Heart right ventricle (tissue), 16 donors: ENCODE results near the gene PABPC1L. TPM values are rescaled to one million over a fixed set of nuclear protein-coding genes. Genes with fewer than 3 reads are reported as not detected.
A peak's percentile ranks its signal among the peaks of the same experiment; 100 is the strongest.

ENCODE experiments used
- ATAC-seq, 8 donors: fragments of 200-7000 bp; cut with Tn5 transposase; one replicate each; pipeline ENCODE4 v1.9.1; 2020; ENCODE audit warnings: mild to moderate bottlenecking in 8 of 8, moderate library complexity in 8 of 8, moderate number of reproducible peaks in 1 of 8
- DNase-seq, 2 donors: peaks; one replicate each; pipeline ENCODE4 v3.0.0-alpha.2; 2020
- H3K27ac ChIP-seq, 10 donors: fragments of 200-600 bp; sonication (generic) in 2 of 10; one replicate each; pipeline versions ENCODE4 v1.5.0 to v1.8.0; 2020 to 2022; ENCODE audit warnings: mild to moderate bottlenecking in 3 of 10
- H3K27me3 ChIP-seq, 7 donors: fragments of 200-600 bp; one replicate each; pipeline ENCODE4 v1.8.0; 2021 to 2022; ENCODE audit warnings: mild to moderate bottlenecking in 2 of 7
- H3K36me3 ChIP-seq, 9 donors: fragments of 200-600 bp; sonication (generic) in 1 of 9; one replicate each; pipeline versions ENCODE4 v1.5.0 to v1.8.0; 2020 to 2022; ENCODE audit warnings: mild to moderate bottlenecking in 2 of 9
- H3K4me1 ChIP-seq, 9 donors: fragments of 200-600 bp; sonication (generic) in 1 of 9; one replicate each; pipeline versions ENCODE4 v1.5.0 to v1.8.0; 2020 to 2022; ENCODE audit warnings: mild to moderate bottlenecking in 4 of 9
- H3K4me3 ChIP-seq, 10 donors: fragments of 200-600 bp; sonication (generic) in 2 of 10; one replicate each; pipeline versions ENCODE4 v1.5.0 to v1.8.0; 2020 to 2022; ENCODE audit warnings: mild to moderate bottlenecking in 7 of 10, moderate library complexity in 2 of 10
- H3K9me3 ChIP-seq, 11 donors: fragments of 200-600 bp in 10 of 11; sonication (generic) in 2 of 11; one replicate each; pipeline versions ENCODE4 v1.5.0 to v1.8.0; 2013 to 2022; ENCODE audit warnings: mild to moderate bottlenecking in 2 of 11, control low read depth in 1 of 11, moderate library complexity in 1 of 11
- CTCF ChIP-seq, 9 donors: fragments of 200-600 bp; sonication (generic) in 2 of 9; IDR thresholded peaks; one replicate each; pipeline versions ENCODE4 v1.5.0 to v1.8.0; 2021 to 2022; ENCODE audit warnings: antibody characterized with exemption in 9 of 9, mild to moderate bottlenecking in 5 of 9, moderate library complexity in 1 of 9
- WGBS, 2 donors: extraction: QIAGEN DNeasy Blood & Tissue Kit; methylation state at CpG; one replicate each; pipeline ENCODE4 v1.1.7; 2013; ENCODE audit warnings: inconsistent platforms in 1 of 2; 5-methylcytosine and 5-hydroxymethylcytosine counted together
- intact Hi-C, 10 donors: fragments of 100-400 bp; cut with DNase I; formaldehyde crosslinking; loops; one replicate each; pipeline versions ENCODE4 v1.11.1 to v1.14.2; 2022
- polyA plus RNA-seq, 2 donors: library from polyadenylated mRNA; stranded (reverse); fragments of 200-250 nt; gene quantifications; one replicate each; pipeline ENCODE4 v1.2.3, GENCODE V29; 2013
- total RNA-seq, 10 donors: library from RNA; stranded (reverse); fragmentation: NEBNext Ultra II Directional in 3 of 10; extraction: Animal tissue kit (Norgen Biotek cat#: 25700) in 3 of 10; gene quantifications; one replicate each; pipeline versions ENCODE4 v1.2.1 to v1.2.4, GENCODE V29; 2021 to 2023
- donor health status: Arrhythmogenic right ventricular cardiomyopathy.
- donor health status: ischemic (EF 13 %, LVEDD 7.1; RV severe dilation, severe dysfunction).
- donor health status: healthy with polysubstance abuse.
- donor health status: DM: no; HTN: yes; CAD: no.
- donor health status: DM: no; HTN: no; CAD: no.
- donor health status: ischemic (EF 25% LVEDD 6.9; RV normal size, moderate dysfunction).
- donor health status: ischemic (EF 25% LVEDD 5.7; RV mildly dilated, moderate dysfunction).
- donor health status: healthy.
- donor health status: DM: yes; HTN: yes; CAD: no.
- donor health status: Ischemic cardiomyopathy.
- donor health status: ischemic (EF 35%, LVEDD 5.7; RV mildly dilated, moderate dysfunction).
- donor health status: nonischemic (EF 11% LVEDD 7.7; RV severe dilation, severe dysfunction).
- donor health status: DM: yes; HTN: yes; CAD: no.
- donor health status: PGD.
- donor health status: ischemic (EF 29% LVEDD 5.4; RV normal size, mild dysfunction).
- donor health status: nonischemic (EF 23%, LVEDD 6.1; RV moderate dilation, normal function).

The PABPC1L gene
- total and polyA plus RNA-seq, 12 donors, result 0.89 to 14.3 (median 1.9) TPM

GRCh38 chr20:44966030-44966961 is 56.4 kb downstream of the PABPC1L start, which contains the start of gene STK4:
TSS of gene STK4 (plus strand) at chr20:44966512. CDS start at chr20:44966569, 57 bp downstream.
- Histone ChIP-seq H3K4me3 (peak within 1 kb of the TSS; percentile 63 to 92 (median 86)), H3K4me1 (peaks cover 5 to 50% (median 17%) of the 10 kb centered on the region in 9 donors)

GRCh38 chr20:44967207-44967807 is 57.4 kb downstream of the PABPC1L start:
- intact Hi-C loops, result loop anchor here in 6 of 10 donors (5.0 to 10.0 kb wide), 4 partner anchors 80 to 827 kb away; partner anchors contain the start of genes YWHAB (in 5 of the 6), DNTTIP1 (in 1 of the 6), KCNK15 (in 1 of the 6) and WFDC3 (in 1 of the 6)
- Histone ChIP-seq H3K27ac (peak overlapping the region in 8 of 10 donors; percentile 80 to 97 (median 84)), H3K36me3 (peaks cover 0 to 7% (median 0%) of the 10 kb centered on the region in 9 donors), H3K4me1 (peaks cover 5 to 60% (median 17%) of the 10 kb centered on the region in 9 donors), H3K9me3 (no peaks in the 10 kb centered on the region), H3K27me3 (no peaks in the 10 kb centered on the region), H3K4me3 (peak overlapping the region; percentile 63 to 92 (median 86))
- DNase-seq (no peak), ATAC-seq (peak in 4 of 8 donors; percentile 13 to 32 (median 26))
- TF ChIP-seq CTCF (IDR thresholded peaks at IDR 0.05), result no peak
- 47 to 56% methylated on average over 5 of the region's 5 CpGs for whole genome bisulfite sequencing, 2 donors

More at GRCh38 chr20:44966030-44966961, 56.4 kb downstream of the PABPC1L start, which contains the start of gene STK4:
- Histone ChIP-seq H3K36me3 (no peaks in the 10 kb centered on the region), H3K27me3 (no peaks in the 10 kb centered on the region), H3K27ac (peak within 1 kb of the TSS; percentile 58 to 97 (median 84)), H3K9me3 (no peaks in the 10 kb centered on the region)
- peak; percentile 98 to 99 (median 98) for ATAC-seq
- 0 to 1% methylated on average over 67 to 68 of the region's 68 CpGs for WGBS, 2 donors
- peak; percentile 93 to 95 for DNase-seq
- intact Hi-C loops, result loop anchor here in 6 of 10 donors (5.0 to 10.0 kb wide), 4 partner anchors 79 to 829 kb away; partner anchors contain the start of genes YWHAB (in 5 of the 6), DNTTIP1 (in 1 of the 6), KCNK15 (in 1 of the 6) and WFDC3 (in 1 of the 6)
- TF ChIP-seq CTCF (IDR thresholded peaks at IDR 0.05), result peak in 8 of 9 donors; percentile 32 to 70 (median 56)

GRCh38 chr20:44969300-44969894 is 59.5 kb downstream of the PABPC1L start:
- 52 to 56% methylated on average over 3 of the region's 3 CpGs for WGBS, 2 donors
- Histone ChIP-seq H3K9me3 (no peaks in the 10 kb centered on the region), H3K27me3 (no peaks in the 10 kb centered on the region), H3K4me1 (peaks cover 5 to 62% (median 17%) of the 10 kb centered on the region in 9 donors), H3K4me3 (peak overlapping the region in 1 of 10 donors; percentile 92), H3K27ac (peak overlapping the region in 1 of 10 donors; percentile 97), H3K36me3 (peaks cover 0 to 28% (median 9%) of the 10 kb centered on the region in 9 donors)
- no peak for DNase-seq
- intact Hi-C loops, result loop anchor here in 6 of 10 donors (5.0 to 10.0 kb wide), 4 partner anchors 82 to 825 kb away; partner anchors contain the start of genes YWHAB (in 5 of the 6), DNTTIP1 (in 1 of the 6), KCNK15 (in 1 of the 6) and WFDC3 (in 1 of the 6)
- TF ChIP-seq CTCF (IDR thresholded peaks at IDR 0.05), result no peak
- ATAC-seq, result no peak
